DND-41 (cell line): ENCODE results near the gene MADCAM1.

Experiments used
- ATAC-seq: fragments of 200-7000 bp; cut with Tn5 transposase; 3 replicates; pipeline ENCODE4 v1.9.1; 2021; ENCODE audit warnings: low read depth; ENCODE audit not compliant: insufficient read depth
- DNase-seq: peaks from one replicate; pipeline ENCODE4 v3.0.0-alpha.2; 2020
- H2AFZ ChIP-seq: 2 replicates; pipeline ENCODE4 v1.6.0; 2012; ENCODE audit warnings: low read depth, low read length
- H3K27ac ChIP-seq: 2 replicates; pipeline ENCODE4 v1.5.1; 2012; ENCODE audit warnings: low read length, inconsistent platforms
- H3K27me3 ChIP-seq: fragments of 200-600 bp; sonication (generic); 2 replicates; pipeline ENCODE4 v1.6.0; 2012; ENCODE audit warnings: low read length, mild to moderate bottlenecking, inconsistent platforms; ENCODE audit not compliant: insufficient read depth, poor library complexity
- H3K36me3 ChIP-seq: 2 replicates; pipeline ENCODE4 v1.5.1; 2012; ENCODE audit warnings: low read length, inconsistent platforms; ENCODE audit not compliant: insufficient read depth
- H3K4me1 ChIP-seq: 2 replicates; pipeline ENCODE4 v1.5.1; 2012; ENCODE audit warnings: mild to moderate bottlenecking, low read length; ENCODE audit not compliant: insufficient read depth
- H3K4me2 ChIP-seq: 2 replicates; pipeline ENCODE4 v1.6.0; 2012; ENCODE audit warnings: mild to moderate bottlenecking, moderate library complexity, low read length, inconsistent platforms; ENCODE audit not compliant: insufficient read depth
- H3K4me3 ChIP-seq, 2 experiments: fragments of 200-600 bp in 1 of 2; shearing (Covaris generic) in 1 of 2; 2 replicates each; pipeline ENCODE4 v1.5.1; 2012 to 2016; ENCODE audit warnings: inconsistent platforms in 2 of 2, low read length in 2 of 2, mild to moderate bottlenecking in 2 of 2, low read depth in 1 of 2, moderate library complexity in 1 of 2
- H3K79me2 ChIP-seq: 2 replicates; pipeline ENCODE4 v1.6.0; 2012; ENCODE audit warnings: low read length, inconsistent platforms; ENCODE audit not compliant: insufficient read depth
- H3K9ac ChIP-seq: 2 replicates; pipeline ENCODE4 v1.6.0; 2012; ENCODE audit warnings: low read depth, mild to moderate bottlenecking, inconsistent platforms, low read length, moderate library complexity
- H3K9me3 ChIP-seq: 2 replicates; pipeline ENCODE4 v1.5.1; 2012; ENCODE audit warnings: low read length, moderate library complexity, mild to moderate bottlenecking, inconsistent platforms; ENCODE audit not compliant: insufficient read depth, severe bottlenecking
- H4K20me1 ChIP-seq: 2 replicates; pipeline ENCODE4 v1.6.0; 2012; ENCODE audit warnings: low read length; ENCODE audit not compliant: insufficient read depth
- CTCF ChIP-seq: IDR thresholded peaks from 2 replicates; pipeline ENCODE4 v1.5.1; 2012; ENCODE audit warnings: borderline replicate concordance, low read length, moderate library complexity, mild to moderate bottlenecking; ENCODE audit not compliant: poor library complexity, severe bottlenecking; ENCODE audit errors: extremely low read depth
- EZH2 ChIP-seq: IDR thresholded peaks from 3 replicates; pipeline ENCODE4 v1.6.1; 2012; ENCODE audit warnings: borderline replicate concordance, low read depth, mild to moderate bottlenecking, moderate library complexity, low read length, inconsistent platforms; ENCODE audit not compliant: severe bottlenecking

MADCAM1 gene

GRCh38 chr19:460877-461720, 35.2 kb upstream of the MADCAM1 start, which contains the start of gene SHC2:
Gene SHC2 (minus strand): TSS chr19:461033. CDS start chr19:460996, 37 bp downstream.
- H3K4me3 ChIP-seq, result no peak within 1 kb of the TSS
- H3K27me3 ChIP-seq, result no peaks in the 10 kb centered on the region
- H4K20me1 ChIP-seq, result no peaks in the 10 kb centered on the region
- TF ChIP-seq EZH2 (no peak), CTCF (no peak)
- no peaks in the 10 kb centered on the region for H3K79me2 ChIP-seq
- no peak within 1 kb of the TSS for H2AFZ ChIP-seq
- no peak within 1 kb of the TSS for H3K9ac ChIP-seq
- H3K4me2 ChIP-seq, result no peak within 1 kb of the TSS
- no peak within 1 kb of the TSS for H3K27ac ChIP-seq
- ATAC-seq (no peak), DNase-seq (no peak)
- peaks cover 9% of the 10 kb centered on the region for H3K9me3 ChIP-seq
- H3K36me3 ChIP-seq, result no peaks in the 10 kb centered on the region
- no peaks in the 10 kb centered on the region for H3K4me1 ChIP-seq

DNA sequence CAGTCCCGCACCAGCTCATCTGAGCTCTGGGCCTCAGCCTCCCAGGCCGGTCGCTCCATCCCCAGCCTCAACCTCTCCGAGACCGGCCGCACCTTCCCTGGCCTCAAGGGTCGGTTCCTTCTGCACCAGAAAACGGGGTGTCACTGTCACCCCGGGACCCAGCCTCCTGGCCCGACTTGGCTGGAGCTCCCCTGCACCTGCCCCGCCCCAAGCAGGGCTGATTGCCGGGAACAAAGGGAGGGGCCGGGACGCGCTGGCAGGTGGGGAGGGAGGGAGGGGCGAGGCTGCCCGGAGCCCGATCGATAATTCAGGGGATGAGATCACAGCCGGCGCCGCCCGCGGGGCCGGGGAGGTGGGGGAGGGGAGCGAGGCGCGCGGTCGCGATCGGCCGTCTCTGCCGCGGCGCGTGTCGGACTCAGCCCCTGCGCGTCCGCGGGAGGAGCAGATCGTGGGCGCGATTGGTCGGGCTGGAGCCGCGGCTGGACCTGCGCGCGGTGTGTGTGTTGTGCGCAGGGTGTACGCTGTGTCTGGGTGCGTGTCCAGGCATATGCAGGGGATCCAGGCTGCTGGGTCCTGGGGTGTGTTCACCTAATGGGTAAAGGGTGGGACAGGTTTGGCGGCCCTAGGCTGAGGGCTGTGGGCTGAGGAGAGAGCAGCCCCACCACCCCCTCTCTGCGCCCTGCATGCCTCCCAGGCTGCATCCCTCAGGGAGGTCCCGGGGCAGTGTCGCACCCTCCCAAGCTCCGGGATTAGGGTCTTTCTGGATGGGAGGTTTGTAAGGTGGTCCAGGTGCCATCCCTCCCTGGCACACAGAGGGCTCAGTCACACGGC, 34.4 kb upstream of the MADCAM1 start:
- no peaks in the 10 kb centered on the region for H4K20me1 ChIP-seq
- no peak for ATAC-seq
- H3K27ac ChIP-seq, result no peak overlapping the region
- DNase-seq, result no peak
- H3K9me3 ChIP-seq, result peaks cover 8% of the 10 kb centered on the region
- no peak overlapping the region for H3K4me2 ChIP-seq
- H3K4me1 ChIP-seq, result no peaks in the 10 kb centered on the region
- H3K36me3 ChIP-seq, result no peaks in the 10 kb centered on the region
- H2AFZ ChIP-seq, result no peak overlapping the region
- no peaks in the 10 kb centered on the region for H3K27me3 ChIP-seq
- no peaks in the 10 kb centered on the region for H3K79me2 ChIP-seq
- no peak overlapping the region for H3K9ac ChIP-seq
- TF ChIP-seq CTCF (no peak), EZH2 (no peak)
- H3K4me3 ChIP-seq, result no peak overlapping the region

DNA sequence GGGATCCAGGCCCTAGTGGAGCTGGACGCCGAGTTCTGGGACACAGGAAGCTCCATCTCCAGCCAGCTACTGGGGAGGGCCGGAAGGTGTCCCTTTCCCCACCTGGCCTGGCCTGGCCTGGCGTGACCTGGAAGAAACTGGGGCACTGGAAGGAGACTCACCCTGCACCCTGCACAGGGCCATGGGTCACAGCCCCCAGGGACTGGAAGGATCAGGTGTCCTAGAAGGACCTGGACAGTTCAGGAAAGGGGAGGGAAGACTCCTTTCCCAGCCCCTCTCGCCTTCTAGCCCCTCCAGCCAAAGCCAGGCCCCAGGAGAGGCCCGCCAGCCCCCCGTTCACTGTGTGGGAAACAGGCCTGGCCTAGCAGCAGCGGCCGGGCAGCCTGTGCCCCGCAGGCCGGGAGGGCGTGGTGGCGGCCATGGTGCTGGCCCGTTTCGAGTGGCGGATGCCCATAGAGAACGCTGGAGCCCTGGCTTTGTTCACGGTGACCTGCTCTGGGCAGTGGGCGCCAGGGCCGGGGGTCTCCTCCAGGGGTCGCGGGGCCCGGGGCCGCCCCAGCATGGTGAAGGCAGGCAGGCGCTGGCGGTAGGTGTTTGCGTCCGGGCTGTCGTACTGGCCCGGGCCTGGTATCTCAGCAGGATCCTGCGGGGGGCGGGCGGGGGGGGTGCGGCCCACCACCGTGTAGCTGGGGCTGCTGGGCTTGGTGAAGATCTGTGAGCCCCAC, 32.6 kb upstream of the MADCAM1 start:
- no peaks in the 10 kb centered on the region for H3K79me2 ChIP-seq
- H3K4me2 ChIP-seq, result no peak overlapping the region
- no peaks in the 10 kb centered on the region for H3K4me1 ChIP-seq
- H3K4me3 ChIP-seq, result no peak overlapping the region
- H3K27ac ChIP-seq, result no peak overlapping the region
- H2AFZ ChIP-seq, result no peak overlapping the region
- H4K20me1 ChIP-seq, result no peaks in the 10 kb centered on the region
- DNase-seq (no peak), ATAC-seq (no peak)
- H3K27me3 ChIP-seq, result no peaks in the 10 kb centered on the region
- H3K36me3 ChIP-seq, result no peaks in the 10 kb centered on the region
- H3K9ac ChIP-seq, result no peak overlapping the region
- no peaks in the 10 kb centered on the region for H3K9me3 ChIP-seq
- TF ChIP-seq EZH2, result no peak
- TF ChIP-seq CTCF, result no peak
